ENCODE data around the gene NCOA7. TPM values are rescaled to one million over a fixed set of nuclear protein-coding genes. Genes with fewer than 3 reads are reported as not detected.
"Not testable (repeated sequence)": the region's sequence is repeated elsewhere in the genome, so short reads cannot be mapped to it uniquely, and the experiment has no call there.

NCOA7 gene
- total RNA-seq, 1 donor from 2014 or later: 6.3 TPM

DNA sequence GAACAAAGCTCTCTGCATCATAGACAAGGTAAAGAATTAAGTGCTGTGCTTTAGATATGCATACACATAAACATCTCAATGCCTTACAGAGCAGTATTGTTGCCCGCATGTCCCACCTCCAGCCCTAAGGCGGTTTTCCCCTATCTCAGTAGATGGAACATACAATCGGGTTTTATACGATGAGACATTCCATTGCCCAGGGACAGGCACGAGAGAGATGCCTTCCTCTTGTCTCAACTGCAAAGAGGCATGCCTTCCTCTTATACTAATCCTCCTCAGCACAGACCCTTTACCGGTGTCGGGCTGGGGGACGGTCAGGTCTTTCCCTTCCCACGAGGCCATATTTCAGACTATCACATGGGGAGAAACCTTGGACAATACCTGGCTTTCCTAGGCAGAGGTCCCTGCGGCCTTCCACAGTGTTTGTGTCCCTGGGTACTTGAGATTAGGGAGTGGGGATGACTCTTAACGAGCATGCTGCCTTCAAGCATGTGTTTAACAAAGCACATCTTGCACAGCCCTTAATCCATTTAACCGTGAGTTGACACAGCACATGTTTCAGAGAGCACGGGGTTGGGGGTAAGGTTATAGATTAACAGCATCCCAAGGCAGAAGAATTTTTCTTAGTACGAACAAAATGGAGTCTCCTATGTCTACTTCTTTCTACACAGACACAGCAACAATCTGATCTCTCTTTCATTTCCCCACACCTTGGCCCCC, 14.5 kb upstream of the NCOA7 start:
- H3K4me3 ChIP-seq (ENCODE audit: low read length in 3 of 3); H3K36me3 ChIP-seq (ENCODE audit: control insufficient read depth in 3 of 3, insufficient read depth in 3 of 3, low read length in 3 of 3); H3K27ac ChIP-seq (ENCODE audit: low read depth, low read length); H3K9me3 ChIP-seq (ENCODE audit: control insufficient read depth in 3 of 3, low read length in 3 of 3); H3K4me1 ChIP-seq (ENCODE audit: control insufficient read depth in 3 of 3, insufficient read depth in 3 of 3, low read length in 3 of 3); H3K27me3 ChIP-seq (ENCODE audit: control insufficient read depth in 3 of 3, insufficient read depth in 3 of 3, low read length in 3 of 3); H3K9ac ChIP-seq (ENCODE audit: low read depth in 1 of 3, low read length in 3 of 3): not testable (repeated sequence)

DNA sequence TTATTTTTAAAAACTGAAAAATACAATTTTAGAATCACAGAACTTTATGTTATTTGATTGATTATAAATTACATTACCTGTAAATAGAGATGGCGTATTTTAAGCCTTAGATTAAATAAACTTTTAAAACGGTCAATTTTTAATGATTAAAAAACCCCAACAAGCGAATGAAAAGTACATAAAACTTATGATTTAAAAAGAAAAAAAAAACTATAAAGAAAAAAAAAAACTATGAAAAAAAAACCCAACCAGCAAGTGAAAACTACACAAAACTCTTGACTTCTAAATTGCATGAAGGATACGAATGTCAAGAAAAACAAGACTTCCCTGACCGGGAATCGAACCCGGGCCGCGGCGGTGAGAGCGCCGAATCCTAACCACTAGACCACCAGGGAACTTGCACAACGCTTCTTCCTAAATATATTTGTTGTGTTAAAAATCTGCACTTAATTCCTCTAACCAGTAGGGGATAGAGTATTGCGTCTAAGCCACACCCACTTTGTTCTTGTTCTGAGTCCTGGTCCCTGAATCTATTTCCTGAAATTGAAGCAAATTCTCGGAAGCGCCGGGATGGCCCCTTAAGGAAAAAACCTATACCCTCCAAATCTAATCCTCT, 10.7 kb upstream of the NCOA7 start:
- Histone ChIP-seq H3K36me3 (ENCODE audit: control insufficient read depth in 3 of 3, insufficient read depth in 3 of 3, low read length in 3 of 3) (no peaks in the 10 kb centered on the region), H3K9me3 (ENCODE audit: control insufficient read depth in 3 of 3, low read length in 3 of 3) (no peaks in the 10 kb centered on the region), H3K9ac (ENCODE audit: low read depth in 1 of 3, low read length in 3 of 3) (peak overlapping the region; percentile 79 to 97 (median 86)), H3K4me3 (ENCODE audit: low read length in 3 of 3) (peak overlapping the region; percentile 66 to 98 (median 73)), H3K27me3 (ENCODE audit: control insufficient read depth in 3 of 3, insufficient read depth in 3 of 3, low read length in 3 of 3) (no peaks in the 10 kb centered on the region), H3K27ac (ENCODE audit: low read depth, low read length) (peak overlapping the region; percentile 95), H3K4me1 (ENCODE audit: control insufficient read depth in 3 of 3, insufficient read depth in 3 of 3, low read length in 3 of 3) (no peaks in the 10 kb centered on the region)

DNA sequence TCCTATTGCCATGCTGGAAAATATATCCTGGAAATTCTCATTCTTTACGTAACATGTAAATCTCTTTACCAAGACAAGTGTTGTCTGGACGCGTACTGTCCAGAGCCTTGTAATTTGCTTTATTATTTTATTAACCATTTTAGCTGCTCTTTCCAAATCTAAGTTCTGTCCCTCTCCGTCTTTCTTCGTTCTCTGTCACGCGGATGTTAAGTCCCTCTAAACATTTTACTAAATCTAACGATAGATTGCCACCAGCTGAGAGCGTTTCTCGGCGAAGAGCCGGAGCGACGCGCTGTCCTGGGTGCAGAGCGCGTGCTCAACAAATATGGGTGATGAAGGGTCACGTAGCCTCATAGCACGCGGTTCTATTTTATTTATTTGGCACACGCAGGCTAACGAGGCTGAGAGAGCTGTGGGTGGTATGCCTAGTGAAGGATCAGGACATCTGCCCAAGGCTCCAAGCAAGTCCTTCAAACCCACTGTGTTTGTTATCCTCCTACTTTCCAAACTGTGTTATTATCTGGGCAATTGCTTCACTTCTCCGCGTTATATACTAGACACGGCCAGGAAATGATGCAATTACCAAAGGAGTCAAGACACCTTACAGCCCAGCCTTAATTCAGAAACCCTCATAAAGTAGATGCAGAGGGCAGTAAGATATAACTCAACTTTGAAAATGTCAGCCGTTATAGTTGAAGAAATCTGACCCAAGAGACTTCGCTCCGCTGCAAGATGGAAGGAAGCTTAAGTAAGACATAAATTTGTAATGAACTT, 10.0 kb upstream of the NCOA7 start:
- Histone ChIP-seq H3K9me3 (ENCODE audit: control insufficient read depth in 3 of 3, low read length in 3 of 3) (no peaks in the 10 kb centered on the region), H3K4me3 (ENCODE audit: low read length in 3 of 3) (peak overlapping the region; percentile 66 to 98 (median 73)), H3K36me3 (ENCODE audit: control insufficient read depth in 3 of 3, insufficient read depth in 3 of 3, low read length in 3 of 3) (no peaks in the 10 kb centered on the region), H3K27me3 (ENCODE audit: control insufficient read depth in 3 of 3, insufficient read depth in 3 of 3, low read length in 3 of 3) (no peaks in the 10 kb centered on the region), H3K4me1 (ENCODE audit: control insufficient read depth in 3 of 3, insufficient read depth in 3 of 3, low read length in 3 of 3) (no peaks in the 10 kb centered on the region), H3K27ac (ENCODE audit: low read depth, low read length) (peak overlapping the region; percentile 95), H3K9ac (ENCODE audit: low read depth in 1 of 3, low read length in 3 of 3) (peak overlapping the region; percentile 79 to 97 (median 86))

DNA sequence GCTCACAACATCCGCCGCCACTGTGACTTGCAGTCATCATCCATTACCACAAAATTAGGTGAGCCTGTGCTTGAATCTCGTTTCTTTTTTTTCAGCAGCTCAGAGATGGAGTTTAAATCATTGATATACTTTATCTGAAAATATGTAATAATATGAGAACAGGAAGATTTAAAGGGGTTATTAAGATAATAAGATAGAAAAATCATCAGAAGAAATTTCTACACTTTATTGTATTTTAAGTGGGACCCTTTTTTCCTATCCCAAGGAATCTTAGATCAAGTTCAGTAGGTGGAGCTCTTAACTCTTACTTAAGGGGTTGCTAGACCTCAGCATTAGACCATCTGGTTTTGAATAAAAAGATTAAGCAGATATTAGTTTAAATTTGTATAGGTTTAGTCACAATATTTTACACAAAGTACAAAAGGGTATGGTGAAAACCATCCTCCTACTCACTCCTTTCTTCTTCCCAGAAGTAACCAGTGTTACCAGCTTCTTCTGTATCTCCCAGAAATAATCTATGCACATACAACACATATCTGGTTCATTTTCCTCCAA, 9.4 kb upstream of the NCOA7 start:
- H3K27ac ChIP-seq (ENCODE audit: low read depth, low read length): peak overlapping the region; percentile 95
- no peaks in the 10 kb centered on the region for H3K36me3 ChIP-seq (ENCODE audit: control insufficient read depth in 3 of 3, insufficient read depth in 3 of 3, low read length in 3 of 3)
- no peaks in the 10 kb centered on the region for H3K27me3 ChIP-seq (ENCODE audit: control insufficient read depth in 3 of 3, insufficient read depth in 3 of 3, low read length in 3 of 3)

DNA sequence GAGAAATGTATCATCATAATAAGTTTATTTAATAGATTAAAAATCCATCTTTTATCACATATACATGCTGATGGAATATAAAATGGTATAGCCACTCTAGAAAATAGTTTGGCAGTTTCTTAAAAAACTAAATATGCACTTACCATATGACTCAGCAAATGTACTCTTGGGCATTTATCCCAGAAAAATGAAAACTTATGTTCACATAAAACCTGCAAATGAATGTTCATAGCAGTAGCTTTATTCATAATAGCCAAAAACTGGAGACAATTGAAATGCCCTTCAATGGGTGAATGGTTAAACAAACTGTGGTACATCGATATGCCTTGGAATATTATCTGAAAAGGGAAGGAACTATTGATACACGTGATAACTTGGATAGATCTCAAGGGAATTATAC, 6.4 kb upstream of the NCOA7 start:
- Histone ChIP-seq H3K4me3 (ENCODE audit: low read length in 3 of 3) (no peak overlapping the region), H3K9ac (ENCODE audit: low read depth in 1 of 3, low read length in 3 of 3) (no peak overlapping the region), H3K9me3 (ENCODE audit: control insufficient read depth in 3 of 3, low read length in 3 of 3) (no peaks in the 10 kb centered on the region), H3K36me3 (ENCODE audit: control insufficient read depth in 3 of 3, insufficient read depth in 3 of 3, low read length in 3 of 3) (no peaks in the 10 kb centered on the region), H3K4me1 (ENCODE audit: control insufficient read depth in 3 of 3, insufficient read depth in 3 of 3, low read length in 3 of 3) (peaks cover 0 to 7% (median 4%) of the 10 kb centered on the region in 3 donors), H3K27ac (ENCODE audit: low read depth, low read length) (no peak overlapping the region), H3K27me3 (ENCODE audit: control insufficient read depth in 3 of 3, insufficient read depth in 3 of 3, low read length in 3 of 3) (no peaks in the 10 kb centered on the region)

More for the DNA sequence above, 9.4 kb upstream of the NCOA7 start:
- H3K9ac ChIP-seq (ENCODE audit: low read depth in 1 of 3, low read length in 3 of 3): peak overlapping the region; percentile 79 to 97 (median 86)
- H3K4me3 ChIP-seq (ENCODE audit: low read length in 3 of 3): peak overlapping the region; percentile 66 to 98 (median 73)
- H3K4me1 ChIP-seq (ENCODE audit: control insufficient read depth in 3 of 3, insufficient read depth in 3 of 3, low read length in 3 of 3): no peaks in the 10 kb centered on the region
- H3K9me3 ChIP-seq (ENCODE audit: control insufficient read depth in 3 of 3, low read length in 3 of 3): no peaks in the 10 kb centered on the region

DNA sequence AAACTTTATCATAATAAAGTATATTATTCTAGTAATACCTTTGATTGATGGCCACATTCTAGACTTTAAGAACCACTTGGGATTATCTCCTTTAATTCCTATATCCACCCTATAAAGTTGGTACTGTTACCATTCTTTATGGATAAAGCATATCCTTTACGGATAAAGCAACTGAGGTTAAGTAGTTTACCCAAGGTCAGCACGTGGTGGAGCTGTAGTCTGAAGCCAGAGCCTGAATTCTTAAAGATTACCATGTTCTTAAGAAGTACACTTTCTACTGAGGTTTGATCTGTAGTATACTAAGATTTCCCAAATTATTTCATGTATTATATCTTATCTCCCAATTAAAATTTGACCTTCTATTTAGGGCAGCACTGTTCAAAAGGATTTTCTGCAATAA, 3.0 kb upstream of the NCOA7 start:
- no peak overlapping the region for H3K9ac ChIP-seq (ENCODE audit: low read depth in 1 of 3, low read length in 3 of 3)
- no peak overlapping the region for H3K4me3 ChIP-seq (ENCODE audit: low read length in 3 of 3)
- no peaks in the 10 kb centered on the region for H3K9me3 ChIP-seq (ENCODE audit: control insufficient read depth in 3 of 3, low read length in 3 of 3)
- no peak overlapping the region for H3K27ac ChIP-seq (ENCODE audit: low read depth, low read length)
- peaks cover 12 to 28% (median 22%) of the 10 kb centered on the region in 3 donors for H3K4me1 ChIP-seq (ENCODE audit: control insufficient read depth in 3 of 3, insufficient read depth in 3 of 3, low read length in 3 of 3)
- no peaks in the 10 kb centered on the region for H3K36me3 ChIP-seq (ENCODE audit: control insufficient read depth in 3 of 3, insufficient read depth in 3 of 3, low read length in 3 of 3)
- H3K27me3 ChIP-seq (ENCODE audit: control insufficient read depth in 3 of 3, insufficient read depth in 3 of 3, low read length in 3 of 3): no peaks in the 10 kb centered on the region

DNA sequence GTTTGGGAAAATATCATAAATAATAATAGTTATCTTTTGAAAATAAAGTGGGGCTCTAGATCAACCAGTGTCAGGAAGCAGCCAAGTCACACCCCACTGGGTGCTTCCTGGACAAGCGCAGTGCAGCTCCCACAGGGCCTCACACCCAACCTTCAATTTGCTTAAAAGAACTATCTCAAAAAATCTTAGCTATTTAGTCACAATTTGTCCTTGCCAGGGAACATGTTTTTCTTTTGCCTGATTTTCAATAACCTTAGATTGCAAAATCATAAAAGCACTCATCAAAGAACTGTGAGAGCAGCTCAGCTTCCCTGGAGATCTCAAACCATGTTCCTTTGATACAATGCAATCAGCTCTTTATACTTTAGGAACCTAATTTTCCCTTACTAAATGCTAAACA, 1.6 kb upstream of the NCOA7 start:
- H3K9ac ChIP-seq (ENCODE audit: low read depth in 1 of 3, low read length in 3 of 3): peak overlapping the region; percentile 79 to 92 (median 91)
- H3K36me3 ChIP-seq (ENCODE audit: control insufficient read depth in 3 of 3, insufficient read depth in 3 of 3, low read length in 3 of 3): no peaks in the 10 kb centered on the region
- H3K4me3 ChIP-seq (ENCODE audit: low read length in 3 of 3): peak overlapping the region in 1 of 3 donors; percentile 81
- peaks cover 17 to 30% (median 22%) of the 10 kb centered on the region in 3 donors for H3K4me1 ChIP-seq (ENCODE audit: control insufficient read depth in 3 of 3, insufficient read depth in 3 of 3, low read length in 3 of 3)
- peak overlapping the region; percentile 94 for H3K27ac ChIP-seq (ENCODE audit: low read depth, low read length)
- H3K27me3 ChIP-seq (ENCODE audit: control insufficient read depth in 3 of 3, insufficient read depth in 3 of 3, low read length in 3 of 3): no peaks in the 10 kb centered on the region
- no peaks in the 10 kb centered on the region for H3K9me3 ChIP-seq (ENCODE audit: control insufficient read depth in 3 of 3, low read length in 3 of 3)

DNA sequence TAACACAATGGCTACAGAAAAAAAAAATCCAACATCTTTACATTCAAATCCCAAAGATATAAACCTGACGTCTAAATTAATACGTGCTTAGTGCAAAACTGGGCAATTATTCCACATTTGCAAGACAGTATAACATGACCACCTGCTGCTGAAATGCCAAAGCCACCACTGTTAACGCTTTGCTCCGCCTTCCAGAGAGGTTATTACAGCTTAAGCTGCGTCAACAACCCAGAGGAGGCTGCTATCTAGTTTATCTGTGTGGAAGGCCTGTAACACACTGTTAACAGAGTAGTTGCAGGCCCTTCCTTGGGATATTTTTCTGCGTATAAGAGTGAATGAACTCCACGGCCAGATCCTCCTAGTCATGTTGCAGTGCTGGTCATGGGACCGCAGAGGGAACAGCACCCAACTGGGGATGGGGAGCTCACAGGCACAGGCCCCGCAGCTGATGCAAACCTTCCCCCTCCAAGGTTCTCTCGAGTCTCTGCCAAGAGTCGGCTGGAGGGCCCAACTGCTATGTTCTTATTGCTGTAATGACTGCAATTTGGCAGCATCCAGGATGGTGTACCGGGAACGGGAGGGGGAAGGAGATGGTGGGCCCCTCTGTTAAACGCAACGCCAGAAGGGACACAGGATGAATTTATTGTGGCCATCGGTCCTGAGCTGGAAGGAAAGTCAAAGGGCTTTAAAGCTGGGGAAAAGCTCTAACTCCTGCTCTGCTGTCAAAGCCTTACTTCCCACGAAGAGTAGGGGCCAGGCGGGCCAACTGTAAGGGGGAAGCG, 993 bp upstream of the NCOA7 start:
- H3K36me3 ChIP-seq (ENCODE audit: control insufficient read depth in 3 of 3, insufficient read depth in 3 of 3, low read length in 3 of 3): no peaks in the 10 kb centered on the region
- peak overlapping the region; percentile 94 for H3K27ac ChIP-seq (ENCODE audit: low read depth, low read length)
- H3K9me3 ChIP-seq (ENCODE audit: control insufficient read depth in 3 of 3, low read length in 3 of 3): no peaks in the 10 kb centered on the region
- peak overlapping the region; percentile 79 to 92 (median 91) for H3K9ac ChIP-seq (ENCODE audit: low read depth in 1 of 3, low read length in 3 of 3)
- H3K4me3 ChIP-seq (ENCODE audit: low read length in 3 of 3): peak overlapping the region; percentile 64 to 82 (median 81)
- H3K4me1 ChIP-seq (ENCODE audit: control insufficient read depth in 3 of 3, insufficient read depth in 3 of 3, low read length in 3 of 3): peaks cover 17 to 30% (median 22%) of the 10 kb centered on the region in 3 donors
- H3K27me3 ChIP-seq (ENCODE audit: control insufficient read depth in 3 of 3, insufficient read depth in 3 of 3, low read length in 3 of 3): no peaks in the 10 kb centered on the region

DNA sequence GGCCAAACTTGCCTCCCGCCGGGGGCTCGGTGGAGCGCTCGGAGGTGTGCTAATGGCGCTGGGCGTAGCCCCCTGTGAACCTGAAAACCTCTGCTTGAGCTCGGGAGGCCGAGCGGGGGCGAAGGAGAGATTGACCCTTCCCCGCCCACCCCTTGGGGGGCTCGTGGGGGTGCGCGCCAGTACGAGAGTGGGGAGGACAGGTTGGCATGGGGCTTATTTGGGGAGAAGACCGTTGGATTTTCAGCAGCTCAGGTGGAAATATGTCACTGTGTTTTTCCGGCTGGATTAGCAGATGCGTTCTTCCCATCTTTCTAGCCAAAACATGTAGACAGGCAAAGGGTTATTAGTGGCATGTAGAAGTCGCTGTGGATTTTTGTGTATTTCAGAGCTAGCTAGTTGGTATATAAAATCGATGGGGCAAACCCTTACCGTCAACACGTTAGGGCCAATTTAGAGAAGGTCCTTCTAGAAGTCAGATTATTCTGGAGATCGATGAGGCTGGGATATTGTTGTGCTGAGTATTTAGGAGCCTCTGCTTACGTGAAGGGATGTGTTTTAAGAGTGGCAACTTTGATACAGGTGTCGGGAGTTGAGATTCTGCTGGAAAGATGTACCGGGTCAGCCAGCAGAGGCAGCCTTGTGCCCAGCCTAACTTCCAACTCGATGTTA, 525 bp downstream of the NCOA7 start:
- Histone ChIP-seq H3K27me3 (ENCODE audit: control insufficient read depth in 3 of 3, insufficient read depth in 3 of 3, low read length in 3 of 3) (no peaks in the 10 kb centered on the region), H3K4me1 (ENCODE audit: control insufficient read depth in 3 of 3, insufficient read depth in 3 of 3, low read length in 3 of 3) (peaks cover 17 to 30% (median 22%) of the 10 kb centered on the region in 3 donors), H3K9me3 (ENCODE audit: control insufficient read depth in 3 of 3, low read length in 3 of 3) (no peaks in the 10 kb centered on the region), H3K36me3 (ENCODE audit: control insufficient read depth in 3 of 3, insufficient read depth in 3 of 3, low read length in 3 of 3) (no peaks in the 10 kb centered on the region), H3K27ac (ENCODE audit: low read depth, low read length) (peak overlapping the region; percentile 94), H3K4me3 (ENCODE audit: low read length in 3 of 3) (peak overlapping the region; percentile 76 to 82 (median 81)), H3K9ac (ENCODE audit: low read depth in 1 of 3, low read length in 3 of 3) (peak overlapping the region; percentile 79 to 92 (median 91))
